HEK293 (cell line): ENCODE measurements around the gene AP1AR.
"Not testable (repeated sequence)": the region's sequence is repeated elsewhere in the genome, so short reads cannot be mapped to it uniquely, and the experiment has no call there.

Source experiments
- CTCF ChIP-seq: fragments of 450-650 bp; formaldehyde crosslinking; IDR thresholded peaks from 2 replicates; pipeline ENCODE4 v1.5.1; 2016; ENCODE audit warnings: missing biosample characterization, missing genetic modification characterization
- TCF7L2 ChIP-seq: IDR thresholded peaks from 2 replicates; pipeline ENCODE4 v1.6.1; 2011; ENCODE audit warnings: low read depth, mild to moderate bottlenecking, inconsistent platforms, low read length, moderate library complexity, borderline replicate concordance
- ZBTB1 ChIP-seq: fragments of 450-650 bp; formaldehyde crosslinking; IDR thresholded peaks from 2 replicates; pipeline ENCODE4 v1.5.1; 2016; ENCODE audit warnings: missing biosample characterization, missing genetic modification characterization
- ZNF138 ChIP-seq: fragments of 450-650 bp; formaldehyde crosslinking; IDR thresholded peaks from 2 replicates; pipeline ENCODE4 v1.5.1; 2016; ENCODE audit warnings: missing biosample characterization, missing genetic modification characterization, borderline replicate concordance
- ZNF18 ChIP-seq: fragments of 450-650 bp; formaldehyde crosslinking; IDR thresholded peaks from 2 replicates; pipeline ENCODE4 v1.5.1; 2016; ENCODE audit warnings: missing biosample characterization, missing genetic modification characterization
- ZNF341 ChIP-seq: fragments of 450-650 bp; formaldehyde crosslinking; IDR thresholded peaks from 2 replicates; pipeline ENCODE4; 2016; ENCODE audit warnings: low read depth, missing biosample characterization, missing genetic modification characterization
- ZNF830 ChIP-seq: fragments of 450-650 bp; IDR thresholded peaks from 2 replicates; pipeline ENCODE4 v1.5.0; 2018; ENCODE audit warnings: missing biosample characterization, missing genetic modification characterization, low read depth, mild to moderate bottlenecking, moderate library complexity

GRCh38 chr4:112281895-112282398, 50.4 kb downstream of the AP1AR start:
- TF ChIP-seq CTCF; ZNF138 (tag by site-specific recombination); TCF7L2; ZNF830 (tag by site-specific recombination); ZBTB1 (tag by site-specific recombination); ZNF18 (tag by site-specific recombination); ZNF341 (tag by site-specific recombination): not testable (repeated sequence)
